ENCODE results near the gene OGN.

The OGN gene

DNA sequence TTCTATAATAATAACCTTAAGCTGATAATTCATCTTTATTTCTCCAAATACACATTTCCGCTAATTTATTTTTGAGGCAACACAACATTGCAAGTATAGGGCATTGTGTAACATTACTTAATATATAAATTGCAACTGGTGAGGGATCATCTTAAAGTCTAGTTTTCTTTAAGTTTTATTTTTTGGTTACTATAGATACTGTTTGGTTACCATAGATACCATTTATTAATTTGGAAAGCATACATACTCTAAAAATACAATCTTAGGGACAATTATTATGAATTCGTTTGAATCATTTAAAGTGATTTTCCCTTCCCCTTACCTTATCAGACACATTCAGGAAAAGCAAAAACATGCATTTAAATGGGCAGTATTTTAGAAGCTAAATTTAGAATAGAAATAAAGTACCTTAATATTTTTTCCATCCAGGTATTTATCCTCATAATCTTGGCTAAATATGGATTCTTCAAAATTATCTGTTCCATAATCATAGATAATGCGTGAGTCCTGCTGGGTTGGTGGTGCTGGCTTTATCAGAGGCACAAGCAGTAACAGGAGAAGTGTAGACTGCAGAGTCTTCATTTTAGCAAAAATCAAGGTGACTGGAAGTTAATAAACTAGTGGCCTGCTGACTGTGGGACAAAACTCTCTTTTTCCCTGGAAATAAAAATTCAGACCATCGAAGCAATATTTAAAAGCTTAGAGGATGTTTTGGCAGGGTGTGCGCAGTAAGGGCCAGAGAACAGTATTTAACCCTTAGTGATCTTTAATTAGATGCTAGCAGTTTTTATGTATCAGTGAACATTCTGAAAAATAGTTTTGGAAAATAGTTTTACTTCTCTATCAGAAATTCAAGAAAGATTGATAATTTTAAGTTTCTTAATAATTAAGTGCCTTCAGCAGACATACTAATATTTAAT lies 1.3 kb downstream of the OGN start:
- DNase-seq: no peak

GRCh38 chr9:92402360-92402759 lies 2.0 kb downstream of the OGN start:
- no peak for DNase-seq

DNA sequence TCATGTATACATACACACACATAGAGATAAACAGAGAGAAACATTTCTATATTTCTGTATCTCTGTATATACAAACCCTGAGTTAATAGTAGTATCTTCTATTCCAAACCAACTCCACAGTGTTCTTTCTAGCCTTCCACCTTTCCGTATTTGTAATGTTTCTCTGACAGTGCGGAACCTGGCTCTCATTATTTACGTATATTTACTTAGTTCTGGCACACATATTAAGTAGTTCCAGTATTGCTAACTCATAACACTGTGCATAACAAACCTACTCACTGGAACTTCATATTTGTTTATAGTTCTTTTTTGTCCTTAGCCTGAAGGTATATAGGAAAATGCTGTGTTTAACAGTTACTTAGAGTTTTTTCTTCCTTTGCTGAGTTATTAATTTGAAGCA lies 6.5 kb downstream of the OGN start:
- DNase-seq: no peak

DNA sequence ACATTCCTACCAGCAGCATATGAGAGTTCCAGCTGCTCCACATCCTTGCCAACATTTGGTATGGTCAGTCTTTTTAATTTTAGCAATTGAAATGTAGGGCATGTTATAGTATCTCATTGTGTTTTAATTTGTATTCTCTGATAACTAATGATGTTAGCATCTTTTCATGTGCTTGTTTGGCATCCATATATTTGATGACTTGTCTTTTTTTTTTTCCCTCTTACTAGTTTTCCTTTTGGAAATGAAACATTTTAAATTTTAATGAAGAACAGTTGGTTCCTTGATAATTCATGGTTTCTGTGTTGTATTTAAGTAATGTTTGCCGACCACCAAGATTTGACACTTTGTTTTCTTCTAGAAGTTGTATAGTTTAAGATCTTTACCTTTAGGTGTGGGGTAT lies 8.8 kb downstream of the OGN start:
- no peak for DNase-seq

DNA sequence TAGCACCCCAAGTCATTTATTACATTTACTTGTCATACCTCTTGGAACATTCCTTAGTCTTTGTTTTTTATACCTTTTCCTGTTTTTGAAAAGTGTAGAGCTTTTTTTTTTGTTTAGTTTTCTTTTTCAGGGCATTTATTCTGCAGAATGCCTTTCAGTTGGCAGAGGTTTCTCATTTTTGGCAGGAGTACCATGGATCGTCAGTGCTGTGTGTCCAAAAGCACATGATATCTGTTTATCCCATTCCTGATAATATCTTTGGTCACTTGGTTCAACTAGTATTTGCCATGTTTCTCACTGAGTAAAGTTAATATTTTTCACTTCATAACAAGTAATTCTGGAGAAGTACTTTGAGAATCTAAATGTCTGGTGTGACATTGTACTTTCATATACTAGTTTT lies 10.7 kb downstream of the OGN start:
- DNase-seq: no peak

- no peak for DNase-seq
Measured at GRCh38 chr9:92392690-92393089, 11.7 kb downstream of the OGN start.

DNA sequence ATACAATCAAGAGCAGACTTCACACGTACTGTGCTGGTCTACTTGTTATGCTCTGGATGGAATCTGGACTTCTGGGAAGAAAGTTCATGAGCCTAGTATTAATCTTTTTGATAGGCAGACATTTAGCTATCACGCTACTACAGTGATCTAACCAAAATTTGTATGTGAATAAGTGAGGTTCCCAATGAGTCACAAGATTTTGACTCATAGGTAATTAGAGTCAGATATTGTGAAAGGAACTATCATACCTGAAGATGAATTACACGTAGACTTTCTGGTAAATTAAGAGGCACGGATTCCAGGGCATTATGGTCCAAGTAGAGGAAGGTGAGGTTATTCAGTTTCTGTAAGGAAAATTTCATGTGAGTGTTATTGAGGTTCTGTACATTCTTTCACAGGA lies 18.4 kb downstream of the OGN start:
- no peak for DNase-seq

GRCh38 chr9:92385477-92385876 lies 18.9 kb downstream of the OGN start:
- no peak for DNase-seq

DNA sequence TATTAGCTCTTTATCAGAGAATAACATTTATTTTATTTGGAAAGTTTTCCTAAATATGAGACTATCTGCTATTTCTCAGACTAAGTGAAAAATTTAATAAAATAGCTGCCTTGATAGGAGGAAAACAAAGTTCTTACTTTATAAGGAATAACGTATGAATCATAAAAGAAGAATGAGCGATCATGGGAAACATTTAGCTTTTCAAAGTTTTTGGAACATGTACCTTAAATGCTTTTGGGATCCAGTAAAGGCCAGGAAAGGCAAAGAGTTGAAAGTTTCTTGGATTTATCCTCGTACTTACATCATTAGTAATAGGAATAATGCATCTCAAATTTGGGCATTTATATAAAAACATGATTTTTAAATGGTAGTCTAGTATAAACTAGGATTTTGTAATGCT lies 19.4 kb downstream of the OGN start:
- no peak for DNase-seq

DNA sequence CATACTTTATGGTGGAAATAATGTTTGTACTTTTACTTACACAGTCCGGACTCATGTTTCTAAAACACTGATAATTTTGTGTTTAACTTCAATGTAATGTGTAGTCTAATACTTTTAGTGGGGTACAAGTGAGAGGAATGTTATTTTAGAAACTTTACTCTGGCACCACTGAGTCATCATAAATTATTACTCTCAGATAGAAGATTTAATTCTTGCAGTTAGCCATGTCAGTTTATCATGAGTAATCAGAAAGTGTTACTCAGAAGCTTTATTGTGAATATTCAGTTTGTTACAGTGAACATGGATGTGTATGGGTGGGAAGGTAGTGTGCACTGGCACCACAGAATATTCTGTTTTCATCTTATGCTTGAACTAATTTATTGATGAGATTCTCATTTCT lies 20.0 kb downstream of the OGN start:
- no peak for DNase-seq

DNA sequence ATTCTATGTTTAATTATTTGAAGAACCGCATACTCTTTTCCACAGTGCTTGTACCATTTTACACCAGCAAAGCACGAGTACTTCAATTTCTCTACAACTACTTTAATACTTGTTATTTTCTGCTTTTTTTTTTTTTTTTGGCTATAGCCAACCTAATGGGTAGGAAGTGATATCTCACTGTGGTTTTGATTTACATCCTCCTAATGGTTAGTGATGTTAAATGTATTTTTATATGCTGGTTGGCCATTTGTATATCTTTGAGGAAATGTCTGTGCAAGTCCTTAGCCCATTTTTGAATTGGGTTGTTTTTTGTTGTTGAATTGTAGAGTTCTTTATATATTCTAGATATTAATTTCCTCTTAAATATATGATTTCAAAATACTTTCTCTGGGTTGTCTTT lies 22.6 kb downstream of the OGN start:
- no peak for DNase-seq

DNA sequence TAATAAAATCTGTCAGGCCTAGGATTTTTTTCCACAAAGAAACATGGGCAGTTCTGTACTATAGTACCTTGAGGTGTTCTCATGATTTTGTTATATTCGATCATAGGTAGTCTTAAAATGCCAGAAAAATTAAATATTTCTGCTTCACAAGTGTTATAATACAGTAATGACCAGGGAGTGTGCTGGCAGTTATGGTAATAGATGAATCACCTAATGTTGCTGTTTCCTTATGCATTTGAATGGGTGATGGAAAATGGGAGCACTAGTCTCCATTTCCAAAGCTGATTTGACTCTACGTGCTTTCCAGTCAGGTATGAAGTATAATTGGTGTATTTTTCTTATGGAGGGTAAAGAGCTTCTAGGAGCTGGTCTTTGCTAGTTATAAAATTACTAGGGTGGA lies 23.8 kb downstream of the OGN start:
- DNase-seq: no peak

- DNase-seq: no peak
Measured at GRCh38 chr9:92378865-92379560, 25.4 kb downstream of the OGN start.

- DNase-seq: no peak
Measured at GRCh38 chr9:92377876-92378275, 26.5 kb downstream of the OGN start.

- no peak for DNase-seq
Measured at GRCh38 chr9:92373167-92373566, 31.2 kb downstream of the OGN start.

DNA sequence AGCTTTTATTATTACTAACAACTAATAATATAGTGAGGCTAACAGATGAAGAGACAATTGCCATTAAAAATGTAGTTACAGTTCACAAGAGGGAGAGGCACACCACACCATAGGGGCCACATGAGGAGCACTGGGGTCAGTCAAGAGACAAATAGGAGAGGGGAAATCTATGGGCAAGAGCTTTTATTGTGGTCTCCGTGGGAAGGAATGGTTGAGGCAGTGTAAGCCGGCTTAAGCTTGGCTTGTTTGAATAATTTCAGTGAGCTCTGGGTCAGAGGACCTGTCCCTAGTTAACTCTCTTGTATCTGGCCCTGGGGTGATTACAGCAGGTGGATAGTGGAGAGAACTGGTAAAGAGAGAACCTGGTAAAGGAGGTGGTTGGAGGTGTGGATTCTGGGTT lies 35.3 kb downstream of the OGN start:
- no peak for DNase-seq

- no peak for DNase-seq
Measured at GRCh38 chr9:92360083-92360482, 44.3 kb downstream of the OGN start.

- DNase-seq: no peak
Measured at GRCh38 chr9:92359394-92359995, 44.9 kb downstream of the OGN start.

- no peak for DNase-seq
Measured at GRCh38 chr9:92353051-92353450, 51.3 kb downstream of the OGN start.

GRCh38 chr9:92350740-92351133 lies 53.6 kb downstream of the OGN start:
- DNase-seq: no peak

DNA sequence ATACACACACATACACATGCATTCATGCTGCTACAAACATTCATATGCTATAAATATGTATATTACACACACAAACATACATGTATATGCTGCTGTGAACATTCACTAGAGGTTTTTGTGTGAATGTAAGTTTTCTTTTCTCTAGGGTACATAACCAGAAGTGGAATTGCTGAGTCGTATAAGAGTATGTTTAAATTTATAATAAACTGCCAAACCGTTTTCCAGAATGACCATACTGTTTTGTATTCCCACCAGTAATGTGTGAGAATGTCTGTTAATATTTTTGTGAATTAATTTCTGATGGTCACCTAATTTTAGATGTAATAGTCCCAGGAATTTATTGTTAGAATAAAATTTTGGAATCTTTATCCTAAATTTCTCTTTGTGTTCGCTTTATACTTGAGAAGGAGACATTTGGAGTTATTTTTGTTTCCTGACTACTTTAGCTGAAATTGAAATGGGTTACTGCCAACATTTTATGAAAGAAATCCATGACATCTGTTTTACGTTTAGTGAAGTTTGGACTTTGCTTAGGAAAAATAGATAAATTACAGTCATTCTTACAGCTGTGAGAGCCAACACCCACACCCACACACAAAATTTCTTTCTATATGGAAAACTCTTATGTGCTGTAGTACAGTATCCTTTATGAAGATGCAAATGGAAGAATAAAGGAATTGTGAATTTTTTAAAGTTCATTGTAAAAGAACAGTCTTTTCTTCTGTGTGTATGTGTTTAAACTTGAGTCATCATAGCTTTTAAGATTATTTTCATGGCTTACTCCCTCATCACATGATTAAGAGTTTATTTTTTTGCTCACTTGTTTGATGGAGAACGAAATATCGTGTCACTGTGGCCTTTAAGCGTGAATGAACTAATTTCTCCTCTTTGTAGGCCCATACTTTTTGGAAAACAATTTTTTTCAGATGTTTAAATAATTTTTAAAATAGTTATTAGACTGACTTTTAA lies 54.3 kb downstream of the OGN start:
- DNase-seq: no peak

GRCh38 chr9:92345582-92345981 lies 58.8 kb downstream of the OGN start:
- no peak for DNase-seq

All from NCI-H187 treated with DMSO at 0.1 percent for 48 hours (cell line).